ENCODE measurements around the gene C11orf16. TPM values are rescaled to one million over a fixed set of nuclear protein-coding genes. Genes with fewer than 3 reads are reported as not detected.
A peak's percentile ranks its signal among the peaks of the same experiment; 100 is the strongest.

The C11orf16 gene
- total RNA-seq, 2 experiments from 2014 or later = not detected

DNA sequence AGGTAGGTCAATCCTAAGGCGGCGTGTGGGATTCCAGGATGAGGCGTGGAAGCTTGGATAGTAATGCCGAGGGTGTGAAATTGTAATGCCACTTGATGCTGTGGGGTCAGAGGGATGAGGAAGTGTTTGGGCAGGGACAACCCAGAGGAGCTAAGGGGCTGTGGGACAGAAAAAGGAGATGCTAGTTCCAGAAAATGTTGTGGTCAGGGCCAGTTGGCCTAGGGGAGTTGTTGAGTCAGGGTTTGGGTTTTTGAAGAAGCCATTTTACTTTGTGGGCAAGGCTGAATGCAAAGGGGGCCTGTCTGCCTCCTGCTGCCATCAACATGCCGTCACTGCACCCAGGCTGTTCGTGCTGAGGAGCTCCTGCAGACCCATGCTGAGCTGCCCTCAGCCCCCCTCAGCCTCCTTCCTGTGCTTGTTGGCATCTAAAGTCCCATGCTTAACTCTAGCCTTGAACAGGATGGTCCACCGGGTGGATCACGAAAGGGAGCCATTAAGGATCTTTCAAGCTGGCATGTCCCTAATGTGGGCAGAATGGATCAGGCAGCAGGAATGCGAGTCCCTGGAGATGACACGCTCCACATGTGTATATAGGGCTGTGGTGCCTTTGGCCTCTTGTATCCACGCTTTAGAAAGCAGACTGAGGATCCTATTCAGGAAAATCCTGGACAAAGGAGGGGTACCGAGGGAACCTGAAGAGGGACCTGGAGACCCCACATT, 2.1 kb downstream of the C11orf16 start:
- Mint-ChIP-seq H3K4me1 (ENCODE audit: low read depth) (peaks cover 3% of the 10 kb centered on the region), H3K4me3 (no peak overlapping the region), H3K36me3 (no peaks in the 10 kb centered on the region), H3K27ac (no peak overlapping the region), H3K9me3 (no peaks in the 10 kb centered on the region), H3K27me3 (no peaks in the 10 kb centered on the region)
- CTCF ChIA-PET = no interaction called here
- POLR2A ChIA-PET = no interaction called here
- intact Hi-C loops (cut with micrococcal nuclease) = no loop called here
- DNase-seq = no peak

DNA sequence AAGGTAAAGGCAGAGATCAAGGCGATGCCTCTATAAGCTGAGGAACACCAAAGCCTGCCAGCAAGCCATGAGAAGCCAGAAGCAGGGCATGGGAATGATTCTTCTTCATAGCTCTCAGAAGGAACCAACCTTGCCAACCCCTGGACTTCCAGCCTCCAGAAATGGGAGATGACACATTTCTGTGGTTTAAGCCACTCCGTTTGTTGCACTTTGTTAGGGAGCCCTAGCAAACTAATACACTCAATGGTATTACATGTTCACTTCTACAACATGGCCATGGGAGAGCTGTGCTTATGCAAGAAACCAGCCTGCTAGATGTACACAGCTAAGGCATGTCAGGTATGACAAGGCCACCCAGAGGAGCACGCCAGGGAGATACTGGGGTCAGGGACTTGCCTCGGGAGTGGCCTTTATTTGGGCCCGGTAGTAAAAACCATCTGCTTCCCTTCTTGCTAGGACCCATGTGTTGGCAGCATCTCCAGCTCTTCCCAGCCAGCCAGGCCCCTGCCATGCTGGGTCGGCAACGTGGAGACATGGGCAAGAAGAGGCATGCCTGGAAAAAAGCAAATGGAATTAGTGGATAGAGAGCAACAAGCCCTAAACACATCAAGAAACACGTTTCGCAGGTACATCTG, 3.6 kb downstream of the C11orf16 start:
- Mint-ChIP-seq H3K9me3 (no peaks in the 10 kb centered on the region), H3K27me3 (no peaks in the 10 kb centered on the region), H3K4me1 (ENCODE audit: low read depth) (no peaks in the 10 kb centered on the region), H3K4me3 (no peak overlapping the region), H3K36me3 (no peaks in the 10 kb centered on the region), H3K27ac (no peak overlapping the region)
- ChIA-PET CTCF (no interaction called here), POLR2A (no interaction called here)
- intact Hi-C loops (cut with micrococcal nuclease) = no loop called here
- no peak for DNase-seq

DNA sequence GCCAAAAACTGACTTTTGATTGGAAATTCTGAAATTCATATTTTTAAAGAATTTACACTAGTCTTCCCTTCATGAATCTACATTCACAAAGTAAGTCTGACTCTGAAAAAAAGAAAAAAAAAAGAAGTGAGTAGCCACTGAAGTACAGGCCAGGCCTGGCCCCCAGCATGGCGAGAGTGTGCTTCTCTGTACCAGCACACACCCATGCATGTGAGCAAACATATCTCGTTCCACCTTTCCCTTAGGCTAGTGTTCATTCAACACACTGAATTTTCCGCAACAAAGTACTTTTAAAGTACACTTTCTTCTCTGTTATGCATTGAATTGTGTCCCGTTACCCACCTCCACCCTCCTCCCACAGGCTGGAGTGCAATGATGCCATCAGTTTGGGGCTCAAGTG, 4.5 kb downstream of the C11orf16 start:
- Mint-ChIP-seq H3K27ac (no peak overlapping the region), H3K27me3 (no peaks in the 10 kb centered on the region), H3K4me1 (ENCODE audit: low read depth) (no peaks in the 10 kb centered on the region), H3K4me3 (no peak overlapping the region), H3K9me3 (no peaks in the 10 kb centered on the region), H3K36me3 (peaks cover 3% of the 10 kb centered on the region)
- intact Hi-C loops (cut with micrococcal nuclease) = no loop called here
- CTCF ChIA-PET = interaction anchor here (2.1 kb wide), 1 partner anchor 13 kb away, joined by 6 read pairs; no protein-coding TSS in a partner anchor
- no peak for DNase-seq
- POLR2A ChIA-PET = no interaction called here

DNA sequence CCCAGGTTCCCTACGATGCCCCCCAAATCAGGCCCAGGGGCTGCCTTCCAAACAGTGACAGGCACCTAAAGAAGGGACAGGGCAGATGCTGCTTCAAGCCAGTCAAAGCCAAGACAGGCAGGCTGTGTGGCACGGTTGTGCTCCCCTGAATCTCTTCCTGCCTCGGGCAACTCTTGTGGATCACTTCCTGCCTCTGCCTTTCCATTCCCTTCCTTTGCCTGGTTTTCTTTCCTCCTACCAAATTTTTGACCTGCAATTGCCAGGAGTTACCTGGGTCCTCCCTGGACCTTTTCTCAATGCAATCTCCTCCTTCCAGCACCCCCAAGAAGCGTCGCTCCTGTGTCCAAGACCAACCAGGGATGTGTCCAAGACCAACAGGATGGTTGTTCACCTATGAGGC, 5.5 kb downstream of the C11orf16 start:
- DNase-seq = no peak
- H3K36me3 Mint-ChIP-seq = peaks cover 6% of the 10 kb centered on the region
- CTCF ChIA-PET = interaction anchor here (2.1 kb wide), 1 partner anchor 12 kb away, joined by 6 read pairs; no protein-coding TSS in a partner anchor
- no peaks in the 10 kb centered on the region for H3K9me3 Mint-ChIP-seq
- H3K27me3 Mint-ChIP-seq = no peaks in the 10 kb centered on the region
- intact Hi-C loops (cut with micrococcal nuclease) = no loop called here
- H3K4me3 Mint-ChIP-seq = no peak overlapping the region
- POLR2A ChIA-PET = no interaction called here
- H3K4me1 Mint-ChIP-seq (ENCODE audit: low read depth) = no peaks in the 10 kb centered on the region
- no peak overlapping the region for H3K27ac Mint-ChIP-seq

DNA sequence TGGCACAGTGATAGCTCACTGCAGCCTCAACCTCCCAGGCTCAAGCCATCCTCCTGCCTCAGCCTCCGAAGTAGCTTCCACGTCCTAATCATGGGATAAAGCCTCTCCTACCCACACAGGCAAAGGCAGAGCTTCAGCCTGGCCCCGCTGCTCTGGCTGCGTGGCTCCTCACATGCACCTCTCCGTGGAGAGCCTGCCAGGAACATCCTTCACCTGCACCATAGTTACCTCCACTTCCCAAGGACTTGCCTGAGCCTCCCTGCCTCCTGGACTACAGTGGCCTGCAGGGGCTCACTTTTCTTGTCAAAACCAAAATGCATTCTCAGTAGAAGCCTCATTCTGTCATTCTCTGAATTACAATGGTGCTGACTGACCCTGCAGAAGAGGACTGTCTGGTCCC, 6.5 kb downstream of the C11orf16 start:
- ChIA-PET CTCF (interaction anchor here (2.1 kb wide), 1 partner anchor 11 kb away, joined by 6 read pairs; no protein-coding TSS in a partner anchor), POLR2A (no interaction called here)
- H3K4me3 Mint-ChIP-seq = no peak overlapping the region
- no peaks in the 10 kb centered on the region for H3K9me3 Mint-ChIP-seq
- H3K27ac Mint-ChIP-seq = no peak overlapping the region
- H3K4me1 Mint-ChIP-seq (ENCODE audit: low read depth) = no peaks in the 10 kb centered on the region
- H3K36me3 Mint-ChIP-seq = peaks cover 6% of the 10 kb centered on the region
- DNase-seq = no peak
- intact Hi-C loops (cut with micrococcal nuclease) = no loop called here
- H3K27me3 Mint-ChIP-seq = no peaks in the 10 kb centered on the region

DNA sequence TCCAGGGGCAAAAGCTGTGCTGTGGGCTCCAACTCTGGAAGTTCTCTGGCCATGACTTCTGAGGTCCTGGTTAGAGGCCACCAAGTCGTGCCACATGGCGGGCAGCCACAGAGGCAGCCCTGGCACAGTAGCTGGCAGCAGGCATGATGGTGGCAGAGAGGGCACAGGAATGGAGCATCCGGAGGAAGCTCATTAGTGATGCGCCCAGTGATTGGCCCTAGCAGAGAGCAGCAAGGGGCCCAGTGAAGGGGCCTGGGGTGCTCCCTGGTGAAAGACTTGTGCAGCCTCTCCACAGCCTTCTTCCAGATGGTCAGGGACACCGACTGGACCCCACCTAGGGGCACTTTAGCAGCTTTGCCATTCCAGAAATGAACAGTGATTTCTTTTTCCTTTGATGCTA, 7.0 kb downstream of the C11orf16 start:
- Mint-ChIP-seq H3K27ac (no peak overlapping the region), H3K36me3 (peaks cover 6% of the 10 kb centered on the region), H3K4me3 (no peak overlapping the region), H3K9me3 (no peaks in the 10 kb centered on the region), H3K27me3 (no peaks in the 10 kb centered on the region), H3K4me1 (ENCODE audit: low read depth) (no peaks in the 10 kb centered on the region)
- DNase-seq = no peak
- intact Hi-C loops (cut with micrococcal nuclease) = no loop called here
- CTCF ChIA-PET = no interaction called here
- POLR2A ChIA-PET = no interaction called here

DNA sequence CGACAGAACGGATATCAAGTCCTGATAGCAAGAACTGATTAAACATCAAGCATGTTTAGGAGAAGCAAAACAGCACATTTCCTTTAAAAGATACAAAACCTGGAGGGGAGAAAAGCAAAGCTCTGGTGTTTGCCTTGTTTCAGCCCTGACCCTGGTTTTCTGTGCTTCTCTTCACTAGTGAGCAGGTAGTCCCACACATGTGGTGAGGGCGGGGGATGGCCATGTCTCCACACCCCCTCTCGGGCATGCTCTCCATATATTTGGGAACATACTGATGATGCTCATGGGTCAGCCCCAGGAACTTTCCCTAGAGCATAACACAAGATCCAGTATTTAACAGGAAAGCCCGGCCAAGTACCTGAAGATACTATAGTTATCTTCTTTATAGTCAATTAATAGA, 10.1 kb downstream of the C11orf16 start:
- CTCF ChIA-PET = no interaction called here
- H3K27me3 Mint-ChIP-seq = no peaks in the 10 kb centered on the region

DNA sequence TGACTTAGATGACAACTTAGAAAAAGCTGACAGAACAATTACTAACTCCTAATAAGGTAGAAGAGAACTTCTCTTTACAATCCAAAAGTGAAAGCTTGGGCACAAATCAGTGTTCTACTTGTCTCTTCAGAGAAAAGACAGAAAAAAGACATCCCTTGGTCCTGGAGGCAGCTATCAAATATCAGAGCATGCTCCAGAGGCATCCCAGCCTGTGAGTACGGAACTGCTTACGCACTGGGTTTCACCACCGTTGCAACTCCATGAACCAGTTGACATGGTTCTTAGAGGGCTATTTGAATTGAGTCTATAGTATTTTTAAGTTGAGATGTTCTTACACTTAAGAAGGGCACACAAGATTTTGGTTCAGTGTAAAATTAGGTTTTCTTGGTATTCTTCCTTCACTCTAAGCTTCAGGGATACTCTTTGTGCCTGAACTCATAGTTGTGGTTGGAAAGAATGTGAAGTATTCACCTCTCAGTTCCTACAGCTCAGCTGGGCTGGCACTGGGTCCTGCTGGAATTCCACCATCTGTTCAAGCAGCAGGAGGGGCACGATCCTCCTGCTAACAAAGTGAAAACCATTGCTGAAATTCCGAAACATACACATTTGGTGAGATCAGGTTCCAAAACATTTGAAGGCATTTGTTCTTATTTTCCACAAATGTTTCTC, 15.5 kb downstream of the C11orf16 start:
- Mint-ChIP-seq H3K4me3 (no peak overlapping the region), H3K9me3 (no peaks in the 10 kb centered on the region), H3K27me3 (no peaks in the 10 kb centered on the region), H3K4me1 (ENCODE audit: low read depth) (peaks cover 19% of the 10 kb centered on the region), H3K36me3 (peaks cover 32% of the 10 kb centered on the region), H3K27ac (no peak overlapping the region)
- intact Hi-C loops (cut with micrococcal nuclease) = no loop called here
- ChIA-PET CTCF (no interaction called here), POLR2A (no interaction called here)
- DNase-seq = no peak

More for the DNA sequence above, 10.1 kb downstream of the C11orf16 start:
- Mint-ChIP-seq H3K36me3 (peaks cover 21% of the 10 kb centered on the region), H3K27ac (no peak overlapping the region), H3K4me1 (ENCODE audit: low read depth) (no peaks in the 10 kb centered on the region), H3K4me3 (no peak overlapping the region), H3K9me3 (no peaks in the 10 kb centered on the region)
- DNase-seq = no peak
- intact Hi-C loops (cut with micrococcal nuclease) = no loop called here
- POLR2A ChIA-PET = no interaction called here

DNA sequence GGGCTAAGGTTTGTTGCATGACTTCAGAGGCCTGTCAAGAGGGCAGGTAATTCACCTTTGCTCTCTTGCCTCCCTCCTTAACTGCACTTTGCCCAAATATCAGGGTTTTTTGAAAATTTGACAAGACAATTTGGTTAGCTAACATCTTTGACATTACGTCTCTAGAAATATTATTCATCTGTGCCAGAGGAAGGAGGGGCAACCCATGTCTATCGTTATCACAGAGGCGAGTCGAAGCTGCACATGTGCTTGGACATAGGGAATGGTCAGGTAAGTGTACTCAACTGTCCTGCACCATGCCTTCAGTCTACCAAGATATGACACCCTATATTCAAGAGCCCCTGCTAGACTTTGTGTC, 18.1 kb downstream of the C11orf16 start:
- Mint-ChIP-seq H3K36me3 (peaks cover 30% of the 10 kb centered on the region), H3K27ac (peak overlapping the region; percentile 77), H3K4me1 (ENCODE audit: low read depth) (peaks cover 27% of the 10 kb centered on the region), H3K27me3 (no peaks in the 10 kb centered on the region), H3K4me3 (no peak overlapping the region), H3K9me3 (no peaks in the 10 kb centered on the region)
- POLR2A ChIA-PET = interaction anchor here (2.0 kb wide), 1 partner anchor 50 kb away, joined by 9 read pairs; the partner anchor contains the start of gene TMEM9B
- CTCF ChIA-PET = interaction anchor here (1.0 to 5.1 kb wide), 13 partner anchors 10 to 232 kb away, joined by 3 to 62 read pairs (median 6); partner anchors contain the start of genes RPL27A and TRIM66
- intact Hi-C loops (cut with micrococcal nuclease) = loop anchor here (1.0 to 5.0 kb wide), 7 partner anchors 45 to 593 kb away; no protein-coding TSS in a partner anchor
- DNase-seq = no peak

DNA sequence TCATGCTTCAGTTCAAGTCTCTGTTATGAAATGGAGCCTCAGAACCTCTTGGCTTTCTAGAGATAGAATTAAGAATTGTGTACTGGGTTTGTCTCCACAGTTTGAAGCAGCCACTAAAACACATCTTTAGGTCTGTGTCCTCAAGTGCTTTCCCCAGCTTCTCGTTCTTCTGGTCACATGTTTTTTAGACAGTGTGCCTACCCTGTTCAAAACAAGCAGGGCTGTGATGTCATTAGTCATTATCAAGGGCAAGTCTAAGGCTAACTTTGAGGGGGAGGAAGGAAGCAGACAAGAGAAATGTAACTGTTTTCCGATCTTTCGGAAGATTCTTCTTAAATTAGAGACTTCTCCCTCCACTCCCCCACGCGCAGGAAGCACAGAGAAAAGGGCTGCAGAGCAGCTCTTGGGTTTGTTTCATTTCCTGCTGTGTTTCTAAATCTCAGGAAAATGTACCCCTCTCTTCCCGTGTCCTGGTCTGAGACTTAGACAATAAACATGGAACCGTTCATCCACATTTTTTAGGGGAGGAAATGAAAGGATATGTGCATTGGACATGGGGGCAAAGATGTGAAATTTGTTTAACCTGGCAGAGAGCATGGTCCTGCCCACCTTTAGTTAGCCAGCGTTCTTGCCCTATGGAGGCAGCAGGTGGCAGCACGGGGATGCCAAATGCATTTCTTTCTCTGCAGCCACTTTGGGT, 18.6 kb downstream of the C11orf16 start:
- Mint-ChIP-seq H3K4me3 (peak overlapping the region; percentile 64), H3K4me1 (ENCODE audit: low read depth) (peaks cover 28% of the 10 kb centered on the region), H3K27ac (peak overlapping the region; percentile 77), H3K27me3 (no peaks in the 10 kb centered on the region), H3K36me3 (peaks cover 27% of the 10 kb centered on the region), H3K9me3 (no peaks in the 10 kb centered on the region)
- POLR2A ChIA-PET = interaction anchor here (2.0 kb wide), 1 partner anchor 50 kb away, joined by 9 read pairs; the partner anchor contains the start of gene TMEM9B
- intact Hi-C loops (cut with micrococcal nuclease) = loop anchor here (1.0 to 5.0 kb wide), 7 partner anchors 45 to 593 kb away; no protein-coding TSS in a partner anchor
- peak; percentile 53 for DNase-seq
- CTCF ChIA-PET = interaction anchor here (0.7 to 5.1 kb wide), 12 partner anchors 10 to 231 kb away, joined by 3 to 62 read pairs (median 6); partner anchors contain the start of genes RPL27A and TRIM66

DNA sequence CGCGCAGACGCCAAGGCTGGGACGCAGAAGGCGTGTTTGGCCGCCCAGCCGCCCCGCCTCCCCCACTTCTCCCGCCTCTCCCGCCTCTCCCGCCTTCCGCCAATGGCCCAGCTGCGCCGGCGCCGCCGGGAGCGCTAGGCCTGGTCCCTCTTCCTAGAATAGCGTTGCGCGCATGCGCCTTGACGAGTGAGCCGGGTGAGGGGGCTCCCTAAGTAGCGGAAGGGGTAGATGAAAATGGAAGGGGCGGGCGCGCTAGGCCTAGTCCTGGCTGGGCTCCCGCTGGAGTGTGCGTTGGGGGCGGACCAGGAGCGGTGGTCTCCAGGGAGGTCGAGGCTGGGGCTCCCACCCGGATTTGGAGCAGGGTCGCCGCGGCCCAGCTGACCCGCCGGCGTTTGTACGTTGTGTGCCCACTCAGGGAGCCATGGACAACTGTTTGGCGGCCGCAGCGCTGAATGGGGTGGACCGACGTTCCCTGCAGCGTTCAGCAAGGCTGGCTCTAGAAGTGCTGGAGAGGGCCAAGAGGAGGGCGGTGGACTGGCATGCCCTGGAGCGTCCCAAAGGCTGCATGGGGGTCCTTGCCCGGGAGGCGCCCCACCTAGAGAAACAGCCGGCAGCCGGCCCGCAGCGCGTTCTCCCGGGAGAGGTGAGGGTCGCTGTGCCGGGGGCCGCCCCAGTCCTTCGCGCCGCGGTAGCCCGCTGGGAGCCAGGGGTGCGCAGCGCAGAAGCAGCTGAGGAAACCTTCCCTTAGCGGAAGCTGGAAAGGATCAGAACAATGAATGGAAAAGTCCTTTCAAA, 21.5 kb downstream of the C11orf16 start, which contains the start of gene AKIP1:
Gene AKIP1 (plus strand): TSS at position 161 of the 795 bp plus-strand sequence. CDS start 261 bp downstream, at position 422.
- DNase-seq = peak; percentile 91
- Mint-ChIP-seq H3K27me3 (no peaks in the 10 kb centered on the region), H3K27ac (peak within 1 kb of the TSS; percentile 86), H3K36me3 (peaks cover 6% of the 10 kb centered on the region), H3K9me3 (no peaks in the 10 kb centered on the region), H3K4me1 (ENCODE audit: low read depth) (peaks cover 45% of the 10 kb centered on the region), H3K4me3 (peak within 1 kb of the TSS; percentile 94)
- ChIA-PET CTCF (interaction anchor here (2.0 to 5.1 kb wide), 2 partner anchors 49 to 227 kb away, joined by 12 to 62 read pairs; no protein-coding TSS in a partner anchor), POLR2A (interaction anchor here (3.3 kb wide), 1 partner anchor 53 kb away, joined by 9 read pairs; the partner anchor contains the start of gene TMEM9B)
- intact Hi-C loops (cut with micrococcal nuclease) = loop anchor here (1.0 to 5.0 kb wide), 8 partner anchors 53 to 656 kb away; partner anchors contain the start of gene TMEM9B
